ENCODE measurements around the gene TMED4.

DNA sequence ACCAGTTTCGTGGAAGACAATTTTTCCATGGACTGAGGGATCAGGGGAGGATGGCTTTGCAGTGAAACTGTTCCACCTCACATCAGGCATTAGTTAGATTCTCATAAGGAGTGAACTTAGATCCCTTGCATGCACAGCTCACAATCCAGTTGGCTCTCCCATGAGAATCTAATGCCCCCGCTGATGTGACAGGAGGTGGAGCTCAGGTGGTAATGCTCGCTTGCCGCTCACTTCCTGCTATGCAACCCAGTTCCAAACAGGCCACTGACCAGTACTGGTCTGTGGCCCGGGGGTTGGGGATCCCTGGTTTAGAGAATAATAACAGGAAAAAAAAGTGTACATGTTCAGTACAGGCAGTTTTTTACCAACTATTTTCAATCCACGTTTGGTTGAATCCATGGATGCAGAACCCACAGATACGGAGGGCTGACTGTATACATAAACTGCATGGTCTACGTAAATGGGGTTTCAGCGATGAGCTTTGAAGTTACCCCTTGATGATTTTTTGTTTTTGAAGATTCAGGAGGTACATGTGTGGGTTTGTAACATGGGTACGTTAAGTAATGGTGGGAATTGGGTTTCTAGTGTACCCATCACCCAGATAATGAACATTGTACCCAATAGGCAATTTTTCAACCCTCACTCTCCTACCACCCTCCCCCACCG, 48.9 kb upstream of the TMED4 start:
- TF ChIP-seq CTCF (IDR thresholded peaks at IDR 0.05) (no peak), EZH2 (IDR thresholded peaks at IDR 0.05; ENCODE audit: borderline replicate concordance, insufficient read depth, low read depth, low read length, poor library complexity, severe bottlenecking) (no peak)

Measured in B cell (primary cell).